ENCODE data around the gene TRAF2.

- TF ChIP-seq POLR2AphosphoS5 (IDR thresholded peaks at IDR 0.05; ENCODE audit: borderline replicate concordance, low read depth, low read length) (no peak), EZH2 (IDR thresholded peaks at IDR 0.05) (no peak), FOXP2 (optimal IDR thresholded peaks at IDR 0.05; ENCODE audit: control extremely low read depth, extremely low read length, insufficient read depth) (no peak)
Measured at GRCh38 chr9:136849960-136850865, 36.1 kb upstream of the TRAF2 start.

Measured in SK-N-MC (cell line).